Ishikawa (cell line): ENCODE results near the gene DNAJC15.

ENCODE experiments used
- CEBPB ChIP-seq: IDR thresholded peaks from 2 replicates; pipeline ENCODE4 v1.6.1; 2012
- CREB1 ChIP-seq: IDR thresholded peaks from 2 replicates; pipeline ENCODE4 v1.6.1; 2012; ENCODE audit warnings: low read depth
- EGR1 ChIP-seq: IDR thresholded peaks from 2 replicates; pipeline ENCODE4 v1.6.1; 2012
- EP300 ChIP-seq: IDR thresholded peaks from 2 replicates; pipeline ENCODE4 v1.6.1; 2012; ENCODE audit warnings: borderline replicate concordance
- FOXM1 ChIP-seq: IDR thresholded peaks from 2 replicates; pipeline ENCODE4 v1.6.1; 2012; ENCODE audit warnings: low read depth, borderline replicate concordance
- NFIC ChIP-seq: IDR thresholded peaks from 2 replicates; pipeline ENCODE4 v1.6.1; 2012
- RAD21 ChIP-seq: IDR thresholded peaks from 2 replicates; pipeline ENCODE4 v1.6.1; 2012; ENCODE audit warnings: low read depth
- TAF1 ChIP-seq: IDR thresholded peaks from 2 replicates; pipeline ENCODE4 v1.6.1; 2012; ENCODE audit warnings: low read depth, mild to moderate bottlenecking
- TCF12 ChIP-seq: IDR thresholded peaks from 2 replicates; pipeline ENCODE4 v1.6.1; 2012; ENCODE audit warnings: low read depth
- TEAD4 ChIP-seq: IDR thresholded peaks from 2 replicates; pipeline ENCODE4 v1.6.1; 2012
- YY1 ChIP-seq: IDR thresholded peaks from 2 replicates; pipeline ENCODE4 v1.6.1; 2012; ENCODE audit warnings: low read depth
- ZBTB7A ChIP-seq: IDR thresholded peaks from 2 replicates; pipeline ENCODE4 v1.6.1; 2012; ENCODE audit warnings: low read depth
- TF ChIP-seq, protein P1 (sequence below): IDR thresholded peaks from 2 replicates; pipeline ENCODE4 v1.6.1; 2012
- TF ChIP-seq, protein P2 (sequence below): IDR thresholded peaks from 2 replicates; pipeline ENCODE4 v1.6.1; 2012
- TF ChIP-seq, protein P3 (sequence below): IDR thresholded peaks from 2 replicates; pipeline ENCODE4 v1.6.1; 2012; ENCODE audit warnings: low read depth, mild to moderate bottlenecking

Gene DNAJC15

DNA sequence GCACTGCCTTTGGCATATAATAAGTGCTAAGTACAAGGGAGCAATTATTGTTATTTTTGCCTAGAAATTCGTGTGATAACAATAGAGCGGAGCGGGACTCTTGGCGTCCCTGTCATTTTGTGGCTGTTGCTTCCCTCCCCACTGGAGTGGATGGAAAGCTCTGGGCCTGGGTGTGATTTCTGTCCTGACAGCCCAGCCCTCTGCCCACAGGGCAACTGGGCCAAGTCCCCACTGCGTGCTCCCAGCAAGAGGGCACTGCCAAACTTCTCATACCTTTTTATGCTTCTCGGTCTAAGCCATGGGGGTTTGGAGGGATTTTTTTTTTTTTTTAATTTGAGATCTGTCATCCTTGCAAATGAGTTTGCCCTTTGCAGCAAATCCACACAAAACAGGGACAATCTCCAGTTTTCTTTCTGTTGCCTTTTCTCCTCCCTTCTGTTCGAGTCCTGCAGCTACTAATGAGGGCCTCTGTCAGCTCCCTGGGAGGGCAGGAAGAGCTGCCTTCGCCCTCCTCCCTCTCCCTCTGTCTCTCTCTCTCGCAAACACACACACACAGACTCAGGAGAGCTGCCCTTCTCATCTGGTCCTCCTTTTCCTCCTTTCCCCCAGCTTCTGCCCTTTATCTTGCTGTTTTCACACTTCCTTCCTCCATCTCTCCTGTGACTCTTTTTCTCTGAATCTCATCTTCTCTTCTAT is 103.9 kb downstream of the DNAJC15 start:
- TF ChIP-seq EGR1 = no peak
- TF ChIP-seq EP300 = no peak
- no peak for TF ChIP-seq ZBTB7A
- no peak for TF ChIP-seq NFIC
- no peak for TF ChIP-seq RAD21
- no peak for TF ChIP-seq TEAD4
- TF ChIP-seq, protein P1, sequence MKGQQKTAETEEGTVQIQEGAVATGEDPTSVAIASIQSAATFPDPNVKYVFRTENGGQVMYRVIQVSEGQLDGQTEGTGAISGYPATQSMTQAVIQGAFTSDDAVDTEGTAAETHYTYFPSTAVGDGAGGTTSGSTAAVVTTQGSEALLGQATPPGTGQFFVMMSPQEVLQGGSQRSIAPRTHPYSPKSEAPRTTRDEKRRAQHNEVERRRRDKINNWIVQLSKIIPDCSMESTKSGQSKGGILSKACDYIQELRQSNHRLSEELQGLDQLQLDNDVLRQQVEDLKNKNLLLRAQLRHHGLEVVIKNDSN = no peak
- TF ChIP-seq YY1 = no peak
- no peak for TF ChIP-seq FOXM1
- TF ChIP-seq, protein P2, sequence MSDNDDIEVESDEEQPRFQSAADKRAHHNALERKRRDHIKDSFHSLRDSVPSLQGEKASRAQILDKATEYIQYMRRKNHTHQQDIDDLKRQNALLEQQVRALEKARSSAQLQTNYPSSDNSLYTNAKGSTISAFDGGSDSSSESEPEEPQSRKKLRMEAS = no peak
- no peak for TF ChIP-seq CEBPB
- no peak for TF ChIP-seq TCF12

DNA sequence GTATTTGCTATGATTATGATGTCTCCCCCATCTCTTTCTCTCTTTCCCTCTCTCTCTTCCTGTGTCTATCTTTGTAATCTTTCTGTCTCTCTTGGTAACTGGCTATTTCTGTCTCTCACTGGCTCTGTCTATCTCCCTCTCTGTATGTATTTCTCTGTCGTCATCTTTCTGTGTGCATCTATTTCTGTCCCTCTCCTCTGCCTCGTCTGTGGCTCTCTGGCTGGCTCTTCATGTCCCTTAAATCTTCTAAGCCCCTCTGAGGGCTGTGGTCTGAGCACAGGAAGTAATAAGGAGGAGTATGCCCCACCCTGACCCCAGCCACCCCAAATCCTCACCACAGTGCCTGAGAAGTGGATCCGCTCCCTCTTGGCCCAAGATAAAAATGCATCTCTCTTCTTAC is 104.4 kb downstream of the DNAJC15 start:
- no peak for TF ChIP-seq YY1
- no peak for TF ChIP-seq ZBTB7A
- TF ChIP-seq FOXM1 = no peak
- TF ChIP-seq EGR1 = no peak
- TF ChIP-seq, protein P3, sequence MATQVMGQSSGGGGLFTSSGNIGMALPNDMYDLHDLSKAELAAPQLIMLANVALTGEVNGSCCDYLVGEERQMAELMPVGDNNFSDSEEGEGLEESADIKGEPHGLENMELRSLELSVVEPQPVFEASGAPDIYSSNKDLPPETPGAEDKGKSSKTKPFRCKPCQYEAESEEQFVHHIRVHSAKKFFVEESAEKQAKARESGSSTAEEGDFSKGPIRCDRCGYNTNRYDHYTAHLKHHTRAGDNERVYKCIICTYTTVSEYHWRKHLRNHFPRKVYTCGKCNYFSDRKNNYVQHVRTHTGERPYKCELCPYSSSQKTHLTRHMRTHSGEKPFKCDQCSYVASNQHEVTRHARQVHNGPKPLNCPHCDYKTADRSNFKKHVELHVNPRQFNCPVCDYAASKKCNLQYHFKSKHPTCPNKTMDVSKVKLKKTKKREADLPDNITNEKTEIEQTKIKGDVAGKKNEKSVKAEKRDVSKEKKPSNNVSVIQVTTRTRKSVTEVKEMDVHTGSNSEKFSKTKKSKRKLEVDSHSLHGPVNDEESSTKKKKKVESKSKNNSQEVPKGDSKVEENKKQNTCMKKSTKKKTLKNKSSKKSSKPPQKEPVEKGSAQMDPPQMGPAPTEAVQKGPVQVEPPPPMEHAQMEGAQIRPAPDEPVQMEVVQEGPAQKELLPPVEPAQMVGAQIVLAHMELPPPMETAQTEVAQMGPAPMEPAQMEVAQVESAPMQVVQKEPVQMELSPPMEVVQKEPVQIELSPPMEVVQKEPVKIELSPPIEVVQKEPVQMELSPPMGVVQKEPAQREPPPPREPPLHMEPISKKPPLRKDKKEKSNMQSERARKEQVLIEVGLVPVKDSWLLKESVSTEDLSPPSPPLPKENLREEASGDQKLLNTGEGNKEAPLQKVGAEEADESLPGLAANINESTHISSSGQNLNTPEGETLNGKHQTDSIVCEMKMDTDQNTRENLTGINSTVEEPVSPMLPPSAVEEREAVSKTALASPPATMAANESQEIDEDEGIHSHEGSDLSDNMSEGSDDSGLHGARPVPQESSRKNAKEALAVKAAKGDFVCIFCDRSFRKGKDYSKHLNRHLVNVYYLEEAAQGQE = no peak
- TF ChIP-seq CEBPB = no peak
- TF ChIP-seq CREB1 = no peak
- no peak for TF ChIP-seq TEAD4
- no peak for TF ChIP-seq EP300
- TF ChIP-seq NFIC = no peak

DNA sequence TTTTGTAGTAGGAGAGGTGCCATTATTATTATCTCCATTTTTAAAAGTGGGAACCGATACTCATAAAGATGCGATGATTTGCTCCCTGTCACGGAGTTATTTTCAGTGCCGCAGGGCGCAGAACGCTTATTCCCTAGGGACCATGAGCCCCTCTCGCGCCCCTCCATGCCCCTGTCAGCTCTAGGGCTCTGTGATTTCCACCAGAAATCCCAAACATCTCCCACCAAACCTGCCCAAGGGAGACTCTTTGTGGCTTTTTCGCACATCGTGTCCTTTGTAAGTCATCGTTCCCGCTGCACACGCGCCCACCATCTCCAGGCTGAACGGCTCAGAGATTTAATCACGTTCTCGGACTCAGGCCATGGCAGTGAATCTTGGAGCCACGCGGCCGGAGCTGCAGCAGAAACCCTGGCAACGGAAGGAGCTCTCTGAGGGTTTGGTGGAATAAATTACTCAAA is 105.1 kb downstream of the DNAJC15 start:
- TF ChIP-seq NFIC (no peak), TAF1 (no peak), TEAD4 (no peak), TCF12 (no peak), EGR1 (no peak), YY1 (no peak), RAD21 (no peak), FOXM1 (no peak), ZBTB7A (no peak), CREB1 (no peak), EP300 (no peak)
- TF ChIP-seq, protein P2 = no peak
- TF ChIP-seq, protein P1 = no peak
- TF ChIP-seq, protein P3 = no peak

DNA sequence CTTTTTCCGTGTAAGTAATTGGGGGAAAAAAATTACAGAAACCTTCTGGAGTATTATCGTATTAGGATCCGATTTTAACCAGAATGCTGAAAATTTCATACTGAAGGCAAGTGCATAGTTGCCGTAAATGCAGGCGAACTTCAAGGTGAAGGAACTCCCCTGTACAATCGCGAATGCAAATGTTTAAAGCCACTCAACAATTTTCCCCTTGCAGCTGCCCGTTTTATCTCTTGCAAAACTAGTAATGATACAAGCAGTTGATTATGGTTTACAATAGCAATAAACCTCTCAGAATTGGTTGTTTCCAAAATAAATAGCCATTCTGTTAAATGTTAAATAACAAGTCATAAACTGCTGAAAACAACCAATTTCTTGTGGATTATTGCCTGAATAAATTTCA is 105.7 kb downstream of the DNAJC15 start:
- TF ChIP-seq FOXM1 = no peak
- no peak for TF ChIP-seq CEBPB
- no peak for TF ChIP-seq TEAD4
- no peak for TF ChIP-seq YY1
- TF ChIP-seq CREB1 = no peak
- TF ChIP-seq, protein P3 = no peak
- TF ChIP-seq, protein P2 = no peak
- TF ChIP-seq EGR1 = no peak
- TF ChIP-seq, protein P1 = no peak
- TF ChIP-seq NFIC = no peak
